Right lobe of liver (tissue), 4 donors: ENCODE measurements around the gene PM20D1.

ENCODE experiments used
- POLR2A ChIP-seq: fragments of 450-650 bp; IDR thresholded peaks from one replicate; pipeline ENCODE4 v1.6.1; 2017; ENCODE audit warnings: antibody characterized with exemption, mild to moderate bottlenecking
- TF ChIP-seq, protein P1 (sequence below), 4 donors: fragments of 200-600 bp in 3 of 4; fragments of 450-650 bp in 1 of 4; IDR thresholded peaks; one replicate each; pipeline versions ENCODE4 v1.5.1 to v1.8.0; 2016 to 2022; ENCODE audit warnings: antibody characterized with exemption in 4 of 4, mild to moderate bottlenecking in 2 of 4
- donor health status: DM: no; HTN: no; CAD: no.
- donor health status: DM: no; HTN: no; CAD: no.
- donor health status: DM: no; HTN: yes; CAD: no.

DNA sequence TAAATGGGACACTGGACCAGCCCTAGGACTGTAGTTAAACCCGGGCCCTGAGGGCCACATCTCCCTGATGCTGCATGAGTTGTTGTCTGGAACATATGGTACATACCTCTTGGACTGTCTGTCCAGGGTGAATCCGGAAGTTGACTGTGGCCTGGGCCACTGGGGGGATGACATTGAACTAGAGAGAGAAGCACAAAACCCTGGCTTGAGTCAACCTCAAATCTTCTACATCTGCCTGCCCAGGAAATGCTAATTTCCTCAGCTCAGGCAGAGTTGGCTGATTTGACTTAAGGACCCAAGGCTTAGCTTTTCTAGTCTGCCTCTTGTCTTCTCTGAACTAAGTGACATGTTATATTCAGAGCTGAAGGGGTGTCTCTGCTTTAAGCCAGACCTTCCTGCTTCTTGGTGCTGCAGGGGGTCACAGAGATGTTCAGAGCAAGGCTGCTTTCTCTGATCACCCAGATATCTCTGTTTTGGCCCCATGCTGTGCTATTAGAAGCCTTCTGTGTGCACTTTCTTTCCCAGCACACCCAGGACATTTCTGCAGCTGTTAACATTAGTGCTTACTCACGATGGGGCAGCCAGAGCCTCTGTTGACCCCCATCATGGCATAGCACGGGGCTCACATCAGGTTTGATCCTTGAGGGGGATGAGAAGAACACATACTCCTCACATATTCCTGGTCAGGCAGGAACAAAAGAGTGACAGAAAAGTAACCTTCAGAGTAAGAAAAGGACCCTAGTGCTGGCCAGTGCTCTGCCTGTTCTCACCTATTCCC is 9.6 kb downstream of the PM20D1 start:
- no peak for TF ChIP-seq POLR2A
- TF ChIP-seq, protein P1, sequence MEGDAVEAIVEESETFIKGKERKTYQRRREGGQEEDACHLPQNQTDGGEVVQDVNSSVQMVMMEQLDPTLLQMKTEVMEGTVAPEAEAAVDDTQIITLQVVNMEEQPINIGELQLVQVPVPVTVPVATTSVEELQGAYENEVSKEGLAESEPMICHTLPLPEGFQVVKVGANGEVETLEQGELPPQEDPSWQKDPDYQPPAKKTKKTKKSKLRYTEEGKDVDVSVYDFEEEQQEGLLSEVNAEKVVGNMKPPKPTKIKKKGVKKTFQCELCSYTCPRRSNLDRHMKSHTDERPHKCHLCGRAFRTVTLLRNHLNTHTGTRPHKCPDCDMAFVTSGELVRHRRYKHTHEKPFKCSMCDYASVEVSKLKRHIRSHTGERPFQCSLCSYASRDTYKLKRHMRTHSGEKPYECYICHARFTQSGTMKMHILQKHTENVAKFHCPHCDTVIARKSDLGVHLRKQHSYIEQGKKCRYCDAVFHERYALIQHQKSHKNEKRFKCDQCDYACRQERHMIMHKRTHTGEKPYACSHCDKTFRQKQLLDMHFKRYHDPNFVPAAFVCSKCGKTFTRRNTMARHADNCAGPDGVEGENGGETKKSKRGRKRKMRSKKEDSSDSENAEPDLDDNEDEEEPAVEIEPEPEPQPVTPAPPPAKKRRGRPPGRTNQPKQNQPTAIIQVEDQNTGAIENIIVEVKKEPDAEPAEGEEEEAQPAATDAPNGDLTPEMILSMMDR (IDR thresholded peaks at IDR 0.05): no peak
